AG09319 (cell line): ENCODE data around the gene UPB1.

Source experiments
- DNase-seq: peaks from one replicate; pipeline ENCODE4 v3.0.0-alpha.2; 2010; ENCODE audit warnings: low read depth; ENCODE audit errors: extremely low read depth
- TF ChIP-seq, protein P1 (sequence below): IDR thresholded peaks from 2 replicates; pipeline ENCODE4 v1.5.1; 2011; ENCODE audit warnings: low read depth, mild to moderate bottlenecking, inconsistent platforms, low read length, moderate library complexity

The UPB1 gene

DNA sequence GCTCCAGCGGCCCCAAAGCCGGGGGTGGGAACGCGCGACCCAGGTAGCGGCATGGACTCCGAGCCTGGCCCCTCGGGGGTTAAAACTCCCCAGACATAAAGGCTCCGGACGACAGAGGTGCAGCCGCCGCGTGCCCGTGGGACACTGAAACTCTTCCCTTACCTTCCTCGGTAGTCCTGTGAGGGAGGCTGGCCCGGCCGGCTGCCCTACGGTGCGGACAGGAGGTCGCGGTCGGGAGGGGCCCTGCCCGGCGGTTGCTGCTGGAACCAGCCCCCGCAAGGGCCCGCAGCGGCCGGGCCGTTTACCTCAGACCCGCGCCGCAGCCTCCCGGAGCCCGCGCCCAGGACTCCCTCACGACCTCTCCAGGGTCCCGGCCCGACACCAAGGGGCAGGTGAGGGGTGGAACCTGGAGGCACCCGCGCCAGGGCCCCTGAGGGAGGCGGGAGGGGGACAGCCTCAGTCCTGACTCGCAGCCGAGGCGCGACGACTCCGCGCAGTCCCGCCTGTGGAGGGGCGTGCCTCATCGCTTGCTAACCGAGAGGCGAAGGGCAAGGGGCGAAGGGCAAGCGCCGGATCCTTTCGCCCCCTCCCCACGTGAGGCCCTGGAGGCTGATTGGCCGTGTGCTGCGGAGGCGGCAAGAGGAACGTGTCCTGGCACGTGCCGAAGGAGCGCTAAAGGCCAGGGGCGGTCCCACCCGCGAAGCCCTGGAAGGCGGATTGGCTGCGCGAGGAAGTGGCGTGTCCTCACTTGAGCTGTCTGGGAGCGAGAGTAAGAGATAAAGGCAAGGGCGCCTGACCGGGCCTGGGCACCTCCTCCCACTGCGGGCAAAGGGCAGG lies at the start of gene UPB1:
TSS of gene UPB1 (plus strand) at position 805 of the 837 bp plus-strand sequence. CDS start 72 bp downstream, outside the sequence.
- no peak for DNase-seq
- TF ChIP-seq, protein P1, sequence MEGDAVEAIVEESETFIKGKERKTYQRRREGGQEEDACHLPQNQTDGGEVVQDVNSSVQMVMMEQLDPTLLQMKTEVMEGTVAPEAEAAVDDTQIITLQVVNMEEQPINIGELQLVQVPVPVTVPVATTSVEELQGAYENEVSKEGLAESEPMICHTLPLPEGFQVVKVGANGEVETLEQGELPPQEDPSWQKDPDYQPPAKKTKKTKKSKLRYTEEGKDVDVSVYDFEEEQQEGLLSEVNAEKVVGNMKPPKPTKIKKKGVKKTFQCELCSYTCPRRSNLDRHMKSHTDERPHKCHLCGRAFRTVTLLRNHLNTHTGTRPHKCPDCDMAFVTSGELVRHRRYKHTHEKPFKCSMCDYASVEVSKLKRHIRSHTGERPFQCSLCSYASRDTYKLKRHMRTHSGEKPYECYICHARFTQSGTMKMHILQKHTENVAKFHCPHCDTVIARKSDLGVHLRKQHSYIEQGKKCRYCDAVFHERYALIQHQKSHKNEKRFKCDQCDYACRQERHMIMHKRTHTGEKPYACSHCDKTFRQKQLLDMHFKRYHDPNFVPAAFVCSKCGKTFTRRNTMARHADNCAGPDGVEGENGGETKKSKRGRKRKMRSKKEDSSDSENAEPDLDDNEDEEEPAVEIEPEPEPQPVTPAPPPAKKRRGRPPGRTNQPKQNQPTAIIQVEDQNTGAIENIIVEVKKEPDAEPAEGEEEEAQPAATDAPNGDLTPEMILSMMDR = no peak

DNA sequence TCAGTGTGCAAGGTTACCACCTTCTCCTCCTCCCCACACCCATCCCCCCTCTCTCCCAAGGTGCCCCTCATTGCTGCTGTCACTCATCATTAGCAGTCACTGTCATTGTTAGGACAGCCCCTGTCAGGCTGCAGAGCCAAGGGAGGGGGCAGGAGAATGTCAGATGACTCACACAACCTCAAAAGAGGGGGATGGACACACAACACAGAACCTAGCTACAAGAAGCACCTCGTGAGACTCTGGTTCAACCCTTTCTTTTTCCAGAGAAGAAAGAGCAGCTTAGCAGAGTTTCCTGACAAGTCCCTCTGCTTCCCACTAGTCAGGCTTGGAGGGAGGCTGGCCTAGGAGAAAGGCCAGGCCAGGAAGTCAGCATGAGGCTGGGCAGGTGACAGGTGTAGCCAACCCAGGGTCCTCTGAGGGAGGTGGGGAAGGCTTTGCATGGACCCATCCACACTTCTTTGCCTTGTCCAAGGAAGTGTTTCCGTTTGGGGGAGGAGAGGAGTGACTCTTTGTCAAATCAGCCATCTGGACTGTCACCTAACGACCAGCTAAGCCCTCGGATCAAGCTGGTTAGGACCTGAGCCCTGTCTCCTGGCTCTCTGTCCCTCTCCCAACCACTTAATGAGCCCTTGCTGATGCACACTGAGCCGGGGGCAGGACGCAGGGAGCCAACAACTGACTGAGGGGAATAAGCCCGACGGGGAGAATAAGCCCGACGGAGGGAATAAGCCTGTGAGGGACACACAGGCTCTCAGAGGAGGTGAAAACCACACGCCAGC lies 49.5 kb upstream of the UPB1 start:
- TF ChIP-seq, protein P1 = no peak
- DNase-seq = no peak

DNA sequence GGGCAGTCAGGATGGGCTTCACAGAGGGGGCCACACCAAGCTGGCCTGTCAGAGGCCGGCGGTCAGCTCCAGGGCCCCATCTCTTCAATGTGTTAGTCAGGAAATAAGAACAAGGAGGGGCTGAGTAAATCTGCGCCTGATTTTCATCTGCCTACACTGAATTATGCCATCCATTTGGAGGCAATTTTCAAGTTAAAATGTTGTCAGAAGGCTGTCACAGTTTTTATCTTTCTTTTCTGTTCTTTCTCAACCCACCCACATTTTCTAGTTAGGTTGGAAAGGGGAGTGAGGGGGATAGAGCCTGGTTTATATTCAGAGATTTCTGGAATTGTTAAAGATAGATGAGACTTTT lies 48.9 kb upstream of the UPB1 start:
- TF ChIP-seq, protein P1 = no peak
- DNase-seq = no peak

- DNase-seq = no peak
- TF ChIP-seq, protein P1 = no peak
These were observed 44.5 kb upstream of the UPB1 start for GRCh38 chr22:24450610-24451009.

GRCh38 chr22:24451162-24451561 lies 44.0 kb upstream of the UPB1 start:
- TF ChIP-seq, protein P1 = no peak
- DNase-seq = no peak

GRCh38 chr22:24453853-24454252 lies 41.3 kb upstream of the UPB1 start:
- TF ChIP-seq, protein P1 = no peak
- DNase-seq = no peak

DNA sequence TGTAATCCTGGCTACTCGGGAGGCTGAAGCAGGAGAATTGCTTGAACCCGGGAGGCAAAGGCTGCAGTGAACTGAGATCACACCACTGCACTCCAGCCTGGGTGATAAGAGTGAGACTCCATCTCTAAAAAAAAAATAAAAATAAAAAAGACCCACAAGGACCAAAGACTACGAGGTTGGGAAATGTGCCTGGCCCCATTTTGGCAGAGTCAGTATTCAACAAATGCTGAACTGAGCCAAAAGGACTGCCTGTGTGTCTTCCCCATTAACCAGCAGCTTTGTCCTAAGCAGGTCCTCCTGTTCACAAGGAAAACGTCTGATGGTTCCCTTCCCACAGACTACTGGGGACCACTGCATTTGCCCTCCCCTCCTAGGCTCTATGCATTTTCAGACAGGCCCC lies 40.1 kb upstream of the UPB1 start:
- TF ChIP-seq, protein P1 = no peak
- no peak for DNase-seq
